ENCODE data around the gene CNPY1. TPM values are rescaled to one million over a fixed set of nuclear protein-coding genes. Genes with fewer than 3 reads are reported as not detected.

CNPY1 gene
- total and polyA plus RNA-seq, 2 donors (not counting 1 experiment from before 2014, with no cell fraction given), result not detected

Other genes with a start within 250 kb of the CNPY1 start
- gene INSIG1, start 248.7 kb downstream of the CNPY1 start, total RNA-seq, result 52.9 and 56.2 TPM in 2 replicates
- gene INSIG1, start 248.7 kb downstream of the CNPY1 start, polyA plus RNA-seq, result 32.2 and 100 TPM in 2 replicates
- not detected in 2 replicates for gene EN2, start 88.4 kb downstream of the CNPY1 start, total RNA-seq
- not detected in 2 replicates for gene EN2, start 88.4 kb downstream of the CNPY1 start, polyA plus RNA-seq
- 185 and 189 TPM in 2 replicates for gene RBM33, start 98.1 kb upstream of the CNPY1 start, total RNA-seq
- 33.5 and 42.3 TPM in 2 replicates for gene RBM33, start 98.1 kb upstream of the CNPY1 start, polyA plus RNA-seq